Heart left ventricle (tissue), 13 donors: ENCODE measurements around the gene RNPS1.

Experiments used
- CTCF ChIP-seq, 12 donors: fragments of 200-600 bp; sonication (generic) in 4 of 12; IDR thresholded peaks; one replicate each; pipeline versions ENCODE4 v1.5.0 to v1.8.0; 2018 to 2022; ENCODE audit warnings: antibody characterized with exemption in 12 of 12, mild to moderate bottlenecking in 5 of 12
- POLR2A ChIP-seq, 2 donors: fragments of 450-650 bp; IDR thresholded peaks; one replicate each; pipeline ENCODE4 v1.6.1; 2017; ENCODE audit warnings: antibody characterized with exemption in 2 of 2, mild to moderate bottlenecking in 2 of 2, moderate library complexity in 2 of 2
- donor health status: ischemic (EF 13 %, LVEDD 7.1; RV severe dilation, severe dysfunction).
- donor health status: DM: no; HTN: yes; CAD: no.
- donor health status: DM: no; HTN: no; CAD: no.
- donor health status: ischemic (EF 25% LVEDD 6.9; RV normal size, moderate dysfunction).
- donor health status: ischemic (EF 25% LVEDD 5.7; RV mildly dilated, moderate dysfunction).
- donor health status: ischemic (EF 35%, LVEDD 5.7; RV mildly dilated, moderate dysfunction).
- donor health status: nonischemic (EF 11% LVEDD 7.7; RV severe dilation, severe dysfunction).
- donor health status: DM: yes; HTN: yes; CAD: no.
- donor health status: PGD.
- donor health status: ischemic (EF 29% LVEDD 5.4; RV normal size, mild dysfunction).
- donor health status: nonischemic (EF 23%, LVEDD 6.1; RV moderate dilation, normal function).

- TF ChIP-seq CTCF (IDR thresholded peaks at IDR 0.05) (no peak), POLR2A (IDR thresholded peaks at IDR 0.05) (no peak)
Measured at GRCh38 chr16:2226245-2226793, 41.6 kb downstream of the RNPS1 start.
